ENCODE measurements around the gene BRD3. TPM values are rescaled to one million over a fixed set of nuclear protein-coding genes. Genes with fewer than 3 reads are reported as not detected.

Gene BRD3
- total RNA-seq, 2 experiments from 2014 or later: 3.1 to 16.3 TPM

DNA sequence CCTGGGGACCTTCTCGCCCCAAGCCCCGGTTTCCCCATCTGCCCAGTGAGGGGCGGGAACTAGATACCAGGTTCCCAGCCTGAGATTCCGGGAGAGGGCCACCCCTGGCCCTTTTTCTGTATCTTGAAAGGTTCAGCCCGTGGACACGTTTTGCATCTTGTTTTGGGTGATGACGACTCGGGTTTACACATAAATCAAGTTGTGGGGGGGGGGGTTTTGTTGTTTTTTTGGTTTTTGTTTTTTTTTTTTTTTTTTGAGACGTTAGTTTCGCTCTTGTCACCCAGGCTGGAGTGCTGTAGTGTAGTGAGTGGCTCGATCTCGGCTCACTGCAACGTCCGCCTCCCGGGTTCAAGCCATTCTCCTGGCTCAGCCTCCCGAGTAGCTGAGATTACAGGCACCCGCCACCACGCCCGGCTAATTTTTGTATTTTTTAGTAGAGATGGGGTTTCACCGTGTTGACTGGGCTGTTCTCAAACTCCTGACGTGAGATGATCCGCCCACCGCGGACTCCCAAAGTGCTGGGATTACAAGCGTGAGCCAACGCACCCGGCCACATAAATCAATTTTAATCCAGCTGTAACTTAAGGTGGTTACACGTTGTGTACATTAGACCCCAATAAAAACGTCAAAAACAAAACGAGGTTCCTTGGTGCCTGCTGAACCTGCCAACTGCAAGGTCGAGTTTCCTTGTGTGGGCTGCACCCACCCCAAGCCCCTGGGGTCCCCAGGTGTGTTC lies 1.1 kb upstream of the BRD3 start:
- H3K9me2 ChIP-seq (ENCODE audit: insufficient read depth, low read length): no peaks in the 10 kb centered on the region
- H3K4me1 ChIP-seq (ENCODE audit: insufficient read depth, low read length, poor library complexity, severe bottlenecking): peaks cover 21% of the 10 kb centered on the region
- H3K36me3 ChIP-seq (ENCODE audit: insufficient read depth, low read length): no peaks in the 10 kb centered on the region
- peaks cover 8% of the 10 kb centered on the region; the same call in 1 of the 2 replicates for H4K20me1 ChIP-seq (ENCODE audit: insufficient read depth, low read length)
- TF ChIP-seq EZH2phosphoT487 (IDR thresholded peaks at IDR 0.05; ENCODE audit: borderline replicate concordance, low read depth, low read length) (no peak), CTCF (conservative IDR thresholded peaks at IDR 0.05; ENCODE audit: low read length) (0 out of 2 replicates have a peak, but pooled peaks have one; percentile 25)
- H3K9me3 ChIP-seq (ENCODE audit: low read length): no peaks in the 10 kb centered on the region
- intact Hi-C loops (cut with micrococcal nuclease; ENCODE audit: unreplicated experiment): loop anchor here (1.0 to 5.0 kb wide), 3 partner anchors 42 to 95 kb away; partner anchors contain the start of genes BRD3OS and RNU6ATAC
- no peak for DNase-seq (ENCODE audit: low spot score)
- H3K79me2 ChIP-seq (ENCODE audit: insufficient read depth, low read depth, low read length): no peaks in the 10 kb centered on the region
- H3K4me3 ChIP-seq (ENCODE audit: low read depth, low read length, poor library complexity, severe bottlenecking): peak overlapping the region; percentile 85
- peak overlapping the region; percentile 63; the same call in 1 of the 2 replicates for H2AFZ ChIP-seq (ENCODE audit: low read length)
- H3K4me2 ChIP-seq (ENCODE audit: low read length): peak overlapping the region; percentile 86
- CTCF ChIA-PET (ENCODE audit: unreplicated experiment): no interaction called here
- BruUV-seq (replicated peaks): no TSS peak
- POLR2A ChIA-PET: no interaction called here
- H3K27ac ChIP-seq (ENCODE audit: low read depth, low read length, poor library complexity, severe bottlenecking): no peak overlapping the region

DNA sequence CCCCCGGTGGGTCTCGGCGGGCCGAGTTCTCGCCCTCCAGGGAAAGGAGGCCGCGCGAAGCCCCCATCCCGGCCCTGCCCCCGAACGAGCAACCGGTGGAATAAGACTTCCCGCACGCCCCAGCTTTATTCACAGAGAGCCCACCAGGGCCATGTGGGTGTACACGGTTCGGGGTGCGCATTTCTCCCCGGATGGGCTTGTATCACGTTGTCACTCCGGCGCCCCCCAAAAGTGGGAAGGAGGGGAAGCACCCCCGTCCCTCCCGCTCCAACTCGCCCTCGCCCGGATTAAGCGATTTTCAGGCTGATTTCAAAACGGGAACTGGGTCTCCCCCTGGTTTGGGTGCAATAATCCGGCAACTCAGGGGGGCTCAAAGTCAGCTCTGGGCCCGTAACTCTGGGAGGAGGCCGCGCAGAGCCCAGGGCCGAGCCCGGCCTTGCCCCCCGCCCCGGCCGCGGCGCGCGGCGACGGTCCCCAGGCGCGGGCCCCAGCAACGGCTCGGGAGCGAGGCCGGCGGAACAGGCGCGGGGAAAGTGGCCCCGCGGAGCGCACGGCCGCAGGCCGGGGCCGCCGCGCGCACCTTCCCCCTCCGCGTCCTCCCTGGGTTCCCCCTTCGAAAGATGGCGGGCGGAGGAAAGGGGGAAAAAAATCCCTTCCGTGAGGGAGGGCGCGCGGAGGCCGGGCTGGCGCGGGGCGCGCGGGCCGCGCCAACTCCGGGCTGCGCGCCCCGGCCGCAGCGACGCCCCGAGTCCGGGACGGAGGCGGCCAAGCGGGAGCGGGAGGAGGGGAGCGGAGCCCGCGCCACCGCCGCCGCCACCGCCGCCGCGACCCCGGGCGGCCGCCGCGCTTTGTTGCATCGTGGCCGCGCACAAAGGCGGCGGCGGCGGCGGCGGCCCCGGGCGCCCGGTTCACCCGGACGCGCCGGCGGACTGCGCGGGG lies 644 bp downstream of the BRD3 start:
- H3K4me1 ChIP-seq (ENCODE audit: insufficient read depth, low read length, poor library complexity, severe bottlenecking): peaks cover 21% of the 10 kb centered on the region
- no peak overlapping the region for H2AFZ ChIP-seq (ENCODE audit: low read length)
- peak overlapping the region; percentile 94 for H3K4me2 ChIP-seq (ENCODE audit: low read length)
- peak; percentile 47 for DNase-seq (ENCODE audit: low spot score)
- peak overlapping the region; percentile 71 for H3K4me3 ChIP-seq (ENCODE audit: low read depth, low read length, poor library complexity, severe bottlenecking)
- no peaks in the 10 kb centered on the region for H3K9me2 ChIP-seq (ENCODE audit: insufficient read depth, low read length)
- ChIA-PET POLR2A (no interaction called here), CTCF (ENCODE audit: unreplicated experiment) (no interaction called here)
- intact Hi-C loops (cut with micrococcal nuclease; ENCODE audit: unreplicated experiment): loop anchor here (5.0 kb wide), 1 partner anchor 40 kb away; the partner anchor contains the start of gene BRD3OS
- H3K27ac ChIP-seq (ENCODE audit: low read depth, low read length, poor library complexity, severe bottlenecking): no peak overlapping the region
- TF ChIP-seq EZH2phosphoT487 (IDR thresholded peaks at IDR 0.05; ENCODE audit: borderline replicate concordance, low read depth, low read length) (no peak), CTCF (conservative IDR thresholded peaks at IDR 0.05; ENCODE audit: low read length) (no peak)
- BruUV-seq (replicated peaks): no TSS peak
- peaks cover 8% of the 10 kb centered on the region for H4K20me1 ChIP-seq (ENCODE audit: insufficient read depth, low read length)
- no peaks in the 10 kb centered on the region for H3K79me2 ChIP-seq (ENCODE audit: insufficient read depth, low read depth, low read length)
- H3K36me3 ChIP-seq (ENCODE audit: insufficient read depth, low read length): no peaks in the 10 kb centered on the region
- H3K9me3 ChIP-seq (ENCODE audit: low read length): no peaks in the 10 kb centered on the region
